GM12878 (cell line): Measurements from ENCODE around the gene GRIN2A. TPM values are rescaled to one million over a fixed set of nuclear protein-coding genes. Genes with fewer than 3 reads are reported as not detected.

ENCODE experiments used
- ATAC-seq: fragments of 200-7000 bp; cut with Tn5 transposase; 3 replicates; pipeline ENCODE4 v1.9.1; 2020; ENCODE audit warnings: mild to moderate bottlenecking, moderate library complexity
- BruUV-seq: library from RNA; stranded (reverse); fragments of 400-500 nt; replicated peaks from 2 replicates; lab custom pipeline; 2021; lab: Mats Ljungman, UMichigan
- CTCF ChIA-PET: fragments of 300-600 bp; sonication (Branson Sonifier 250); formaldehyde crosslinking; extraction: SDS; loops from one replicate; lab custom pipeline; 2021; ENCODE audit warnings: inconsistent platforms; lab: Yijun Ruan, JAX
- POLR2A ChIA-PET: fragments of 350-600 bp; formaldehyde crosslinking; extraction: SDS; loops from one replicate; lab custom pipeline; 2021; ENCODE audit warnings: inconsistent platforms; lab: Charles Lee
- RAD21 ChIA-PET: fragments of 300-600 bp; sonication (Branson Sonifier 250); formaldehyde crosslinking; loops from one replicate; lab custom pipeline; 2023; ENCODE audit warnings: antibody characterized with exemption; ENCODE audit not compliant: unreplicated experiment; lab: Charles Lee
- SMC1A ChIA-PET: fragments of 300-600 bp; sonication (Branson Sonifier 250); formaldehyde crosslinking; loops from one replicate; lab custom pipeline; 2023; ENCODE audit not compliant: unreplicated experiment, uncharacterized antibody; lab: Charles Lee
- DNase-seq: peaks from one replicate; pipeline ENCODE4 v3.0.0-alpha.2; 2011; ENCODE audit warnings: low read depth, low spot score
- FAIRE-seq: peaks from 3 replicates; lab custom pipeline; 2011; peaks lifted over from hg19 to GRCh38; lab: Jason Lieb, UNC
- H2AFZ ChIP-seq: 2 replicates; pipeline ENCODE4 v1.6.0; 2011; ENCODE audit warnings: low read depth, low read length, control low read depth; ENCODE audit not compliant: control insufficient read depth
- H3K27ac ChIP-seq: 2 replicates; pipeline ENCODE4 v1.5.1; 2011; ENCODE audit warnings: control low read depth; ENCODE audit not compliant: control insufficient read depth, insufficient read depth
- H3K27me3 ChIP-seq, 2 experiments: replicated peaks in 1 of 2; 2 replicates each; pipeline versions ENCODE4 v1.6.0 to v1.6.1; 2011; ENCODE audit warnings: low read length in 1 of 2; ENCODE audit not compliant: control insufficient read depth in 2 of 2, insufficient read depth in 2 of 2
- H3K36me3 ChIP-seq, 2 experiments: 2 replicates each; pipeline ENCODE4 v1.5.1; 2011; ENCODE audit warnings: low read length in 1 of 2; ENCODE audit not compliant: control insufficient read depth in 2 of 2, insufficient read depth in 2 of 2
- H3K4me1 ChIP-seq: 2 replicates; pipeline ENCODE4 v1.6.1; 2011; ENCODE audit warnings: mild to moderate bottlenecking, low read length, moderate library complexity, mixed read lengths; ENCODE audit not compliant: control insufficient read depth, insufficient read depth
- H3K4me2 ChIP-seq: 2 replicates; pipeline ENCODE4 v1.6.0; 2011; ENCODE audit warnings: control low read depth; ENCODE audit not compliant: control insufficient read depth, insufficient read depth
- H3K4me3 ChIP-seq: fragments of 200-600 bp; sonication (generic); 2 replicates; pipeline ENCODE4 v1.5.1; 2016
- H3K79me2 ChIP-seq: 2 replicates; pipeline ENCODE4 v1.6.0; 2011; ENCODE audit warnings: low read length; ENCODE audit not compliant: control insufficient read depth, insufficient read depth
- H3K9ac ChIP-seq: 2 replicates; pipeline ENCODE4 v1.8.0; 2011; ENCODE audit warnings: low read length, control low read depth, mixed read lengths; ENCODE audit not compliant: control insufficient read depth, insufficient read depth
- H3K9me3 ChIP-seq: replicated peaks from 3 replicates; pipeline ENCODE4 v1.5.1; 2011; ENCODE audit warnings: mild to moderate bottlenecking, low read length; ENCODE audit not compliant: control insufficient read depth, insufficient read depth
- H4K20me1 ChIP-seq: 2 replicates; pipeline ENCODE4 v1.6.0; 2011; ENCODE audit not compliant: control insufficient read depth, insufficient read depth
- EED ChIP-seq: sonication (generic); IDR thresholded peaks from 2 replicates; pipeline ENCODE4 v1.6.1; 2016; ENCODE audit warnings: antibody characterized with exemption, low read depth
- HCFC1 ChIP-seq: fragments of 150-350 bp; IDR thresholded peaks from 2 replicates; pipeline ENCODE4 v1.6.1; 2014; ENCODE audit warnings: low read length
- HDGF ChIP-seq: fragments of 450-650 bp; IDR thresholded peaks from 2 replicates; pipeline ENCODE4 v1.6.1; 2016; ENCODE audit warnings: antibody characterized with exemption
- IKZF1 ChIP-seq: fragments of 450-650 bp; conservative IDR thresholded peaks from 2 replicates; pipeline ENCODE4 v1.6.1; 2017; ENCODE audit warnings: antibody characterized with exemption, mild to moderate bottlenecking
- IKZF2 ChIP-seq, 2 experiments: fragments of 450-650 bp; IDR thresholded peaks; 2 replicates each; pipeline ENCODE4 v1.6.1; 2017; ENCODE audit warnings: mild to moderate bottlenecking in 2 of 2, moderate library complexity in 2 of 2
- JUNB ChIP-seq: IDR thresholded peaks from 2 replicates; pipeline ENCODE4 v1.6.1; 2016; ENCODE audit warnings: antibody characterized with exemption, mild to moderate bottlenecking
- RFX5 ChIP-seq: IDR thresholded peaks from 2 replicates; pipeline ENCODE4 v1.6.1; 2011; ENCODE audit warnings: low read depth, low read length, improper control_type of control experiment
- SMAD5 ChIP-seq: IDR thresholded peaks from 2 replicates; pipeline ENCODE4 v1.6.1; 2016; ENCODE audit warnings: antibody characterized with exemption, low read depth
- WRNIP1 ChIP-seq: IDR thresholded peaks from 2 replicates; pipeline ENCODE4 v1.6.1; 2011; ENCODE audit warnings: low read depth, low read length, improper control_type of control experiment, borderline replicate concordance
- WGBS: methylation state at CpG from one replicate; pipeline ENCODE4 v1.1.6; 2016; ENCODE audit warnings: low lambda C conversion rate; ENCODE audit not compliant: insufficient replicate concordance, insufficient coverage; ENCODE audit errors: missing lambda C conversion rate; 5-methylcytosine and 5-hydroxymethylcytosine counted together
- in situ Hi-C: fragments of 300-500 bp; cut with MboI; formaldehyde crosslinking; loops from 9 replicates; pipeline ENCODE4 v1.14.3; 2018; ENCODE audit warnings: mixed read lengths
- intact Hi-C: fragments of 100-400 bp; cut with micrococcal nuclease; formaldehyde crosslinking; loops from one replicate; pipeline ENCODE4 v1.14.2; 2022; ENCODE audit not compliant: unreplicated experiment
- polyA plus RNA-seq, 11 experiments: library from polyadenylated mRNA; depleted of rRNA in 4 of 11; unstranded in 6 of 11; stranded (reverse) in 5 of 11; fragments of >200 nt; fragmentation: Nextera tagmentation in 4 of 11; fragmentation: Illumina TruSeq in 1 of 11; extraction: Ambion mirVana in 4 of 11; extraction: Trizol in 1 of 11; gene quantifications; 1 replicate in 1 of 11; 2 replicates in 10 of 11; pipeline versions ENCODE4 v1.2.1 to v1.2.3, GENCODE V29; 2011 to 2016; ENCODE audit warnings: inconsistent platforms in 2 of 11, missing spikeins in 2 of 11, low read depth in 1 of 11
- total RNA-seq, 4 experiments: library from RNA; depleted of rRNA in 3 of 4; stranded (reverse); fragments of >200 nt in 3 of 4; fragmentation: Illumina TruSeq in 1 of 4; extraction: Trizol in 1 of 4; gene quantifications; 2 replicates each; pipeline versions ENCODE4 v1.2.1 to v1.2.3, GENCODE V29; 2013 to 2021
- TF ChIP-seq, protein P1 (sequence below): IDR thresholded peaks from 2 replicates; pipeline ENCODE4 v1.6.1; 2012; ENCODE audit warnings: mild to moderate bottlenecking, low read depth, low read length

The GRIN2A gene
- total and polyA plus RNA-seq, 10 of the 15 experiments (the other 5 are each of a cell fraction or from before 2014, with no cell fraction given): 2.4 to 13.3 (median 7.3) TPM

DNA sequence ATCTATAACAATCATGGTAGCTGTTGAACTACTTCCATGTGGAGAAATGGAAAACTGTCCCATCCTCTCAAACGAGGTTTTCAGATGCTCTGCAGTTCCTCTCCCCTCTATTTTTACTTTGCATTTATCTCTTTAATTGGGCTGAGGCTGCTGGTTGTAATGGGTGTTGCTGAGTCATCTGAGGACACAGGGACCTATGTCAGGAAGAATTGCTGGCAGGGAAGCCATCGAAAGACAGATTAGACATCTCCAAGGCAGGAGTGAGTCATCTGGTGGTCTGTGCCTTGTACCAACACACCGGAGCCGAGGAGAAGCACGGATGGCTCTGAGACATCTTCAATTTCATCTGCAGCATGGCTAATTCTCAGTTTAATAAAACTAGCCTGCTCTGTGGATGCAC is 394.5 kb downstream of the GRIN2A start:
- no peaks in the 10 kb centered on the region for H3K4me1 ChIP-seq
- peak; percentile 15 for DNase-seq
- in situ Hi-C loops: no loop called here
- no peaks in the 10 kb centered on the region for H4K20me1 ChIP-seq
- ATAC-seq: peak; percentile 83
- H3K27ac ChIP-seq: no peak overlapping the region
- no peaks in the 10 kb centered on the region; the same call in 2 of the 3 replicates for H3K9me3 ChIP-seq
- H3K27me3 ChIP-seq: no peaks in the 10 kb centered on the region
- WGBS: 23% methylated on average over 5 of the region's 5 CpGs
- no peaks in the 10 kb centered on the region for H3K79me2 ChIP-seq
- no peak for FAIRE-seq
- no peak overlapping the region for H3K4me3 ChIP-seq
- H3K36me3 ChIP-seq: no peaks in the 10 kb centered on the region
- SMC1A ChIA-PET: no interaction called here
- H3K4me2 ChIP-seq: no peak overlapping the region
- intact Hi-C loops: no loop called here
- POLR2A ChIA-PET: no interaction called here
- no peak overlapping the region for H3K9ac ChIP-seq
- no peak overlapping the region for H2AFZ ChIP-seq
- TF ChIP-seq SMAD5 (no peak), IKZF1 (peak; percentile 23; the same call in 1 of the 2 replicates), JUNB (peak; percentile 23; the same call in 1 of the 2 replicates), WRNIP1 (no peak), IKZF2 (IDR thresholded peaks at IDR 0.05) (peak; percentile 44 to 53; a peak in 2 of 4 replicates), HDGF (no peak), HCFC1 (no peak), RFX5 (no peak), EED (peak; percentile 71)
- TF ChIP-seq, protein P1, sequence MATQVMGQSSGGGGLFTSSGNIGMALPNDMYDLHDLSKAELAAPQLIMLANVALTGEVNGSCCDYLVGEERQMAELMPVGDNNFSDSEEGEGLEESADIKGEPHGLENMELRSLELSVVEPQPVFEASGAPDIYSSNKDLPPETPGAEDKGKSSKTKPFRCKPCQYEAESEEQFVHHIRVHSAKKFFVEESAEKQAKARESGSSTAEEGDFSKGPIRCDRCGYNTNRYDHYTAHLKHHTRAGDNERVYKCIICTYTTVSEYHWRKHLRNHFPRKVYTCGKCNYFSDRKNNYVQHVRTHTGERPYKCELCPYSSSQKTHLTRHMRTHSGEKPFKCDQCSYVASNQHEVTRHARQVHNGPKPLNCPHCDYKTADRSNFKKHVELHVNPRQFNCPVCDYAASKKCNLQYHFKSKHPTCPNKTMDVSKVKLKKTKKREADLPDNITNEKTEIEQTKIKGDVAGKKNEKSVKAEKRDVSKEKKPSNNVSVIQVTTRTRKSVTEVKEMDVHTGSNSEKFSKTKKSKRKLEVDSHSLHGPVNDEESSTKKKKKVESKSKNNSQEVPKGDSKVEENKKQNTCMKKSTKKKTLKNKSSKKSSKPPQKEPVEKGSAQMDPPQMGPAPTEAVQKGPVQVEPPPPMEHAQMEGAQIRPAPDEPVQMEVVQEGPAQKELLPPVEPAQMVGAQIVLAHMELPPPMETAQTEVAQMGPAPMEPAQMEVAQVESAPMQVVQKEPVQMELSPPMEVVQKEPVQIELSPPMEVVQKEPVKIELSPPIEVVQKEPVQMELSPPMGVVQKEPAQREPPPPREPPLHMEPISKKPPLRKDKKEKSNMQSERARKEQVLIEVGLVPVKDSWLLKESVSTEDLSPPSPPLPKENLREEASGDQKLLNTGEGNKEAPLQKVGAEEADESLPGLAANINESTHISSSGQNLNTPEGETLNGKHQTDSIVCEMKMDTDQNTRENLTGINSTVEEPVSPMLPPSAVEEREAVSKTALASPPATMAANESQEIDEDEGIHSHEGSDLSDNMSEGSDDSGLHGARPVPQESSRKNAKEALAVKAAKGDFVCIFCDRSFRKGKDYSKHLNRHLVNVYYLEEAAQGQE: no peak
- BruUV-seq: no TSS peak
- RAD21 ChIA-PET: no interaction called here
- CTCF ChIA-PET: no interaction called here
